Limb (tissue), 2 donors: Measurements from ENCODE around the gene EEF1E1.

ENCODE experiments used
- DNase-seq, 2 donors: peaks; one replicate each; pipeline ENCODE4 v3.0.0-alpha.2; 2016; ENCODE audit errors: extremely low spot score in 2 of 2

Gene EEF1E1

DNA sequence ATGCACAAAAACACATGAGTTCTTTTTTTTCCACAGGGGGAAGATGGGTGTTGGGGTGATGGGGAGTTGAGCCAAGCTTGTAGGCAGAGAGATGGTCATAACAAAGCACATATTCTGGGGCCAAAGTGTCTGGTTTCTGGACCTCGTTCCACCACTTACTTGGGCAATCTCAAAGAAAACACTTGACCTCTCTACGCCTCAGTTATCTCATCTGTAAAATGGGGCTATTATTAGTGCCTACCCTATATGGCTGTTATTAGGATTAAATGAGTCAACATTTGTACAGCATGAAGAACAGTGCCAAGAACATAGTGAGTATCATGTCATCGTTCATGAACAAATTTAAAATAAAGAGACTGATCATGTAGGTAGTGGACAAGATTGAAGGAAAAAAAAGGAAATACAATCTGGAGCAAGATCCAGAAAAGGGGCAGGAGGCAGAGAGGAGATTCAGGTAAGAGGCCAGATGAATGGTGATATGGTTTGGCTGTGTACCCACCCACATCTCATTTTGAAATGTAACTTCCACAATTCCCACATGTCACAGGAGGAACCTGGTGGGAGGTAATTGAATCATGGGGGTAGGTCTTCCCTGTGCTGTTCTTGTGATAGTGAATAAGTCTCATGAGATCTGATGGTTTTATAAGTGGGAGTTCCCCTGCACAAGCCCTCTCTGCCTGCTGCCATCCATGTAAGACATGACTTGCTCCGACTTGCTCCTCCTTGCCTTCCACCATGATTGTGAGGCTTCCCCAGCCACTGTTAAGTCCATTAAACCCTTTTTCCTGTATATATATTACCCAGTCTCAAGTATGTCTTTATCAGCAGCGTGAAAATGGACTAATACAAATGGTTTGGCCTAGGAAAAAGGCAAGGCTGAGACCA, 14.2 kb downstream of the EEF1E1 start:
- no peak for DNase-seq

GRCh38 chr6:8086755-8087306, 15.5 kb downstream of the EEF1E1 start:
- DNase-seq: no peak

DNA sequence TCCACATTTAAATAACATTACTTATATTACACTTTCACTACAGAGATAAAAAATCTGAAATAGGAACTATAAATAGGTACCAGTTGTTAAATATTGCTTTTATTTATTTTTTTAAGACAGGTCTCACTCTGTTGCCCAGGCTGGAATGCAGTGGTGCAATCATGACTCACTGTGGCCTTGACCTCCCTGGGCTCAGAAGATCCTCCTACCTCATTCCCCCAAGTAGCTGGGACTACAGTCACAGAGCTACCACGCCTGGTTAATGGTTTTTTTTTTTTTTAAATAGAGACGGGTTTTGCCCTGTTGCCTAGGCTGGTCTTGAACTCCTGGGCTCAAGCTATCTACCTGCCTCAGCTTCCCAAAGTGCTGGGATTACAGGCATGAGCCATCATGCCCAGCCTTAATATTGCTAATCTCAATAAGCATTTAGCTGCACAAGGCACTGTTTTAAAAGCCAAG, 17.3 kb downstream of the EEF1E1 start:
- DNase-seq: no peak

GRCh38 chr6:8084586-8084985, 17.8 kb downstream of the EEF1E1 start:
- no peak for DNase-seq

DNA sequence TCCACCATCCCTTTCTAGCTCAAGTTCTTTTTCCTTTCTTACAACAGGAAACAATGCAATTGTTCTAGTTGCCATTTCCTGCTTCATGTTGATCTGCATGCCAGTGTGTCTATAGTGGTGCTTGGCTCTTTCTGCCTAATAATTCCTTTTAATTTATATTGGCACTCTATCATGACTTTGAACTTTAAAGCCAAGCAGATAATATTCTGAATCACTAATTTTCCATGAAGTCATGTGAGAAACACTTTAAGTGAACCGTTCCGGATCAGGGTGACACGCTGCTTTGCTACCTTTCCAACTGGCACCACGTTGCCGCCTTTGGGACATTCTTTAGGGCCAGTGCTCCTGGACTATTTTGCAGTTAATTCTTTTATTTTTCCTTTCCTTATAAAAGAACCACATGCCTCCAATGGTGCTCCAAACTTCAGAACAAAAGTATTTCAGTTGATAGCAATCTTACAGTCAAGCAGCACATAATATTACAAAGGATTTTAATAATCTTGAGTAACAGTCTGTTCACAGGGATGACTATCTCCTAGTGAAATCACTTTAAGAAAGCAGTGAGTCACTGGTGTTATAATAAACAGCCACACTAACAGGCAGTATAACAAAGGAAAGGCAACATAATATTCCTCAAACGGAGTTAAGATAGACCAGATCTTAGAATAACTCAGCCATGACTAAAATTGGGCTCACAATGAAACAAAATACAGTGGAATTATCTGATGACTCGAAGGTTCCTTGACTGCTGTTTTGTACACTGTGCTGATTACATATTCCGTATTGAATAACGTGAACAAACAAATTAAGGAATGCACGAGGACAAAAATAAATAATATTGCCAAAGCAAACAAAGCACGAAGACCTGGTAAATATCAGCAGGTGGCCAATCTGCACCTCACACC, 19.1 kb downstream of the EEF1E1 start:
- no peak for DNase-seq

DNA sequence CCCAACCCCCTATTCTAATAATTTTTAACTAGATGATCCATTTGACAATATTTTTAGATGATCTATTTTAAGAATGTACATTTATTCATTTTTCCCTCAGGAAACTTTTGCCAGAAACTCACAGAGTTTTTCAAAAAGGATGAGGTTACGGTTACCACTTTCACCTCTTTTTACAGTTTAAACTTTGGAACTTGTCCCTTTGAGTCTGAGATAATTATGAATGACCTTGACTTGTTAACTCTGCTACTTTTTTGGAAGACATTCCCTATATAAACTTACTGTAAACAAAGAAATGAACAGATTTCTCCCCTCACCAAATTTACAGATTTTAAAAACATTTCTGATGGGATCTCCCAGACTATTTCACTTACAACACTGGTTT, 19.8 kb downstream of the EEF1E1 start:
- DNase-seq: no peak

DNA sequence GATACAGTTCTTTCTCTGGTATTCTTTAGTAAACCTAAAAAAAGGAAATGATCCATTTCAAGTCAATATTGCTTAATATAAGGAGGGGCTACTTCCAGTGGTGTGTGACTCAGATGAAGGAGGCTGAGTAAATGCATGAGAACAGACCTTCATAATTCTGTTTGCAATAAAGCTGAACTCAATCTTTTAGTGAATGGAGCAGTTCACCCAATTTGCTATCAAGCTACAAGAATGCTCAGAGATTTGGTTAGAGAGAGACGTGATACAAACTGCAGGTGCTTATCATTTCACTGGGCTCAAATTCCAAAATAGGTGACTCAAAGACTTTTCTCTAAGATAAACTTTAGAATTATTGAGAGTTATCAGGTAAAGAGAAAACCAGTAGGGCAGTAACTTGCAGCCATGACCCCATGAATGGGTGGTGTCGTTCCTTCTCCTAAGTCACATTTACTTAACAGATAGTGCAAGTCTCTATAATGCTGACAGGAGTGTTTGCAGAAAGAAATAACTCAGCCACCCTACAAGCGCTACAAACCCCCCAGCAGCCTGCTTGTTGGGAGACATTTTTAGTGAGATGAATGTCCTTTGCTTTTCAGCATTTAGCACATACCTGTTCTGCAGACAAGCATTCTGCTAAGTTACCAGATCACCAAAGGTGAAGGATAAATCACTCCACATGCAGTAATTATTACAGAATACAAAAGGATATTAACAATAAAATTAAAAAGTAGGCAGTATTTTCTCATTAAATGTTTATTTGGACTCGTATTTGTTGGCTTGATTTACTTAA, 21.8 kb downstream of the EEF1E1 start:
- no peak for DNase-seq

DNA sequence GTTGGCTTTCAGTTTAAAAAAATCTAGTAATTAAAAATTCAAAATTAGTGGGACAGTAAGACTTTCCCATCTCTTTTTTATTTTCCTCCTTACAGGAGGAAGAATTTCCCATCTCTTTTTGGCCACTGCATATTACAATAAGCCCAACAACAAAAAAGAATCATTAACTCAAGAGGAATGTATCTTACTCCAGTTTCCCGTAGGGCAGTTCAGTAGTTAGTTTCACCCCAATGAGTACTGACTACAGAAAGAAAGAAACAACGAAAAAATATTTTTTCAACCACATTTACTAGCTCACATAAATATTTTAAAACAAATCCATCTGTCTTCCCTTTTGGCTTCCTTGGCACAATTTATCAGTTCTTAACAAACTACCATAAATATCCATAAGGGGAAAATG, 23.2 kb downstream of the EEF1E1 start:
- no peak for DNase-seq

- DNase-seq: no peak
These were observed 24.4 kb downstream of the EEF1E1 start for GRCh38 chr6:8077991-8078390.

GRCh38 chr6:8075704-8076103, 26.6 kb downstream of the EEF1E1 start:
- DNase-seq: no peak

- DNase-seq: no peak
These were observed 27.2 kb downstream of the EEF1E1 start for GRCh38 chr6:8075185-8075584.

GRCh38 chr6:8074213-8074612, 28.1 kb downstream of the EEF1E1 start:
- no peak for DNase-seq

DNA sequence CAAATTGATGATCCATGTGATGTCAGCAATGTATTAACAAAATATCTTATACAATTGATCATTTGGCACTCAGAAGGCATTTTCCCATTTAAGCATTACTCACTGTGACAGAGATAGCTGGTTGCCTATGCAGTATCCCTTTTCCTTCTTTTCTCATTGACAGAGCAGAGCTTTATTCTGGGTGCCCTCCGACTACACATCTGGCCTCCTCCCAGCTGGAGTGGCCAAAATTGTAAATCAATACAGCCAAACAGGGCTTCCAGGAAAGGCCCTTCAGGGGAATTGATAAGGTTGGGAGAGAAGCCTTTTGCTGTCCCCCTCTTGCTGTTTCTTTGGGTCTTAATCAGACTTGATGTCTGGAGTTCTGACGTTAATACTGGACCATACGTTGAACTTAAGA, 28.6 kb downstream of the EEF1E1 start:
- DNase-seq: no peak

DNA sequence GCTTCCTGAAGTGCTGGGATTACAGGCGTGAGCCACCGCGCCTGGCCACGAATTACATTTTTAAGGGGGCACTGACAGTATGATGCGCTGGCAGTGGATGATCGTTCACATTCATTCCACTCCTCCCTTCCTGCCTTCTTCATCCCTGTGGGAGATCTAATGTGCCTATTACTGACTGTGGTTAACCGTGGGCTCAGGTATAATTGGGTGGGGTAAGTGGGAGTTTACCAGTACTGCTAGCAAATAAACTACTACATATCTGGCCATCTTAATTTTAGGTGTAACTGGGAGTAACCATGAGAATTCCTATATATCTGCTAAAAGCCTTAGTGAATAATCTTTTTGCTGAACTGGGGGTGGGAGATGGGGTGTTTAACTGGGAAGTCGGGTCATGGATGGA, 31.6 kb downstream of the EEF1E1 start:
- no peak for DNase-seq

DNA sequence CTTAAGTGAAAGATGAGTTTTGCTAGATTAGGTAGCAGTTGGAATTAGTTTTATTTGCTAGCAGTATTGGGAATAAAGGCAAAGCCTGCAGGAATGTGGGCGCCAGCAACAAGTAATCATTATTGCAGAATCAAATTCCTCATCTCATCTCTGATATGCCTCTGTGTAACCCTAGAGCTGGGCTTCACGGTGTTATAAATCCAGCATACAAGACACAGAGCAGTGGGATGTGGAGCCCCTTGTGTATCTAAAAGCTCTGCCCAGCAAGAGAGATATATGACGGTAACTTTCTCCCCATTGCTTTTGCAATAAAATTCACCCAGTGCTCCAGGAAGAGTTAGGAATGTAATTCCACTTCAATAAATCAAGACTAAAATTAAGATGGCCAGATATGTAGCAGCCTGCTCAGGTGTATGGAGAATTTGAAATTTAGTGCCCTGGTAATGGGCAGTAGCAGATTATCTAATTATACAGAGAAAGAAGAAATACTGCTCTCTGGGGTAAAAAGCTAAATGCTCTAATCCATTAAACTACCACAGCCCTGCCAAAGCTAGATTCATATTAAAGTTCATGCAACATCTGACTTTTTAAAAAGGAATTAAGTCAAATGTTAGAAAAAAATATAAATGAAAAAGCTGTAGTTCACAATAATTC, 32.6 kb downstream of the EEF1E1 start:
- no peak for DNase-seq

DNA sequence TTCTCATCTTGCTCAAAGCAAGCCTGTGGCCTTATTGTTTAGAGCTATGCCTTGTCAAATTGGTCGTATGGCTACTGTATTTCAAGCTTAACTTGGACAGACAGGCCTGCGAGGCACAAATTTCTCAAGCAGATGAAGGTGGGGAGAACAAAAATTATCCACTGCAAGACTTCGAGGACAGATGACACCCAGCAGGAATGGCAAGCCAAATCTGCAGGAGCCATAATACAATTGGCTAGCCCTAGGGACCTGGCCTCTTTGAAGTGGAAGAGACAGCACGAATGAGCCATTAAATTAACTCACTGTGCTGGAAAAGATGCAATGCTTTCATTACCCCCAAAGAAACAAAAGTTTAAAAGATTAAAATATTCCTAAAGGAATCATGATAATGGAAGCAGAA, 33.2 kb downstream of the EEF1E1 start:
- DNase-seq: no peak

- DNase-seq: no peak
These were observed 36.2 kb downstream of the EEF1E1 start for GRCh38 chr6:8066108-8066507.

DNA sequence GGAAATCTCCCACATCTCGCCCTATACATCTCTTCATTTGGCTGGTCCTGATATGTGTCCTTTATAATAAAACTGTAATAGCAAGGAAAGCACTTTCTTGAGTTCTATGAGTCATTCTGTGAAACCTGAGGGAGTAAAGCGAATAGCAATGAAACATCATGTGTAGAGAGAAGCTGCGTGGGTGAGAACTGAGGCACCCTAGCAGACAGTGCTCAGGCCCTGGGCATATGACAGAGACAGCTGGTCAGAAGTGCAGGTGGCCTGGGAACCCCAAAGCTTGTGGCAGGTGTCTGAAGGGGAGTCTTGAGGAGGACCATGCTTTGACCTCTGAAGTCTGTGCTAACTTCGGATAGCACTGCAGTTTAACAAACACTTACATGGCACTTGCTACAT, 36.8 kb downstream of the EEF1E1 start:
- no peak for DNase-seq

- DNase-seq: no peak
These were observed 37.5 kb downstream of the EEF1E1 start for GRCh38 chr6:8064638-8065518.
